HG03045 (cell line): ENCODE measurements around the gene FATE1.

ENCODE experiments used
- ATAC-seq: cut with Tn5 transposase; IDR thresholded peaks from one replicate; pipeline ENCODE4 v1.9.1; 2021; ENCODE audit warnings: mild to moderate bottlenecking, moderate library complexity; ENCODE audit not compliant: unreplicated experiment

The FATE1 gene

GRCh38 chrX:151742311-151742710, 26.5 kb downstream of the FATE1 start:
- no peak for ATAC-seq

GRCh38 chrX:151743651-151744470, 28.0 kb downstream of the FATE1 start:
- no peak for ATAC-seq

GRCh38 chrX:151745651-151746050, 29.8 kb downstream of the FATE1 start:
- ATAC-seq, result no peak

- ATAC-seq, result no peak
Measured at GRCh38 chrX:151746502-151746901, 30.7 kb downstream of the FATE1 start.

GRCh38 chrX:151750511-151750910, 34.7 kb downstream of the FATE1 start:
- ATAC-seq, result no peak

GRCh38 chrX:151752847-151753246, 37.0 kb downstream of the FATE1 start:
- no peak for ATAC-seq

GRCh38 chrX:151753313-151754046, 37.6 kb downstream of the FATE1 start:
- peak; percentile 60 for ATAC-seq

GRCh38 chrX:151754047-151754429, 38.2 kb downstream of the FATE1 start:
- no peak for ATAC-seq

- ATAC-seq, result no peak
Measured at GRCh38 chrX:151754641-151755215, 38.9 kb downstream of the FATE1 start.

- ATAC-seq, result no peak
Measured at GRCh38 chrX:151759041-151759708, 43.3 kb downstream of the FATE1 start.

- no peak for ATAC-seq
Measured at GRCh38 chrX:151762802-151763201, 47.0 kb downstream of the FATE1 start.

GRCh38 chrX:151763711-151764110, 47.9 kb downstream of the FATE1 start:
- no peak for ATAC-seq

- no peak for ATAC-seq
Measured at GRCh38 chrX:151765026-151765425, 49.2 kb downstream of the FATE1 start.

- ATAC-seq, result no peak
Measured at GRCh38 chrX:151771726-151772125, 55.9 kb downstream of the FATE1 start.
